DOHH2 (cell line): Measurements from ENCODE around the gene UBE2Q1.

Source experiments
- H3F3A ChIP-seq: fragments of 200-600 bp; sonication (generic), shearing (Covaris generic); 2 replicates; pipeline ENCODE4 v1.6.0; 2016; ENCODE audit warnings: antibody characterized with exemption, mild to moderate bottlenecking; ENCODE audit not compliant: control insufficient read depth, insufficient read depth
- H3K27ac ChIP-seq: fragments of 200-600 bp; sonication (generic); 2 replicates; pipeline ENCODE4 v1.5.1; 2014; ENCODE audit warnings: low read depth, mild to moderate bottlenecking, low read length, moderate library complexity
- H3K27me3 ChIP-seq: fragments of 200-600 bp; sonication (generic); 2 replicates; pipeline ENCODE4 v1.6.1; 2014; ENCODE audit warnings: mild to moderate bottlenecking, low read length, mixed read lengths; ENCODE audit not compliant: control insufficient read depth
- H3K36me3 ChIP-seq: fragments of 200-600 bp; sonication (generic); 2 replicates; pipeline ENCODE4 v1.6.1; 2014; ENCODE audit warnings: mild to moderate bottlenecking, low read length, moderate library complexity, mixed read lengths; ENCODE audit not compliant: control insufficient read depth
- H3K4me1 ChIP-seq: fragments of 200-600 bp; sonication (generic); 2 replicates; pipeline ENCODE4 v1.6.1; 2014; ENCODE audit warnings: mild to moderate bottlenecking, low read length, mixed read lengths; ENCODE audit not compliant: control insufficient read depth
- H3K4me2 ChIP-seq: fragments of 200-600 bp; sonication (generic); 2 replicates; pipeline ENCODE4 v1.6.0; 2014; ENCODE audit warnings: mild to moderate bottlenecking, low read length, moderate library complexity
- H3K4me3 ChIP-seq: fragments of 200-600 bp; sonication (generic); 2 replicates; pipeline ENCODE4 v1.5.1; 2014; ENCODE audit warnings: mild to moderate bottlenecking, low read length, mixed read lengths
- H3K79me2 ChIP-seq: fragments of 200-600 bp; sonication (generic); 2 replicates; pipeline ENCODE4 v1.6.1; 2014; ENCODE audit warnings: mild to moderate bottlenecking, low read length, mixed read lengths; ENCODE audit not compliant: control insufficient read depth
- H3K9me2 ChIP-seq: fragments of 200-600 bp; sonication (generic); replicated peaks from 2 replicates; pipeline ENCODE4 v1.6.1; 2014; ENCODE audit warnings: mild to moderate bottlenecking, low read length, mixed read lengths; ENCODE audit not compliant: control insufficient read depth
- H3K9me3 ChIP-seq: fragments of 200-600 bp; sonication (generic); 2 replicates; pipeline ENCODE4 v1.6.1; 2014; ENCODE audit warnings: antibody characterized with exemption, low read length, mixed read lengths; ENCODE audit not compliant: control insufficient read depth, insufficient read depth
- H4K20me1 ChIP-seq: fragments of 200-600 bp; sonication (generic); 2 replicates; pipeline ENCODE4 v1.6.0; 2014; ENCODE audit warnings: low read depth, mild to moderate bottlenecking, antibody characterized with exemption, low read length, moderate library complexity; ENCODE audit not compliant: control insufficient read depth, insufficient read depth
- EZH2phosphoT487 ChIP-seq: fragments of 200-600 bp; sonication (generic); IDR thresholded peaks from 2 replicates; pipeline ENCODE4 v1.6.1; 2017; ENCODE audit warnings: borderline replicate concordance, mild to moderate bottlenecking, antibody characterized with exemption, low read length, moderate library complexity, mixed read lengths
- TF ChIP-seq, protein P1 (sequence below): fragments of 200-600 bp; sonication (generic); IDR thresholded peaks from one replicate; pipeline ENCODE4 v1.5.1; 2014; ENCODE audit warnings: antibody characterized with exemption, mild to moderate bottlenecking, low read depth, low read length; ENCODE audit not compliant: poor library complexity, severe bottlenecking

The UBE2Q1 gene

DNA sequence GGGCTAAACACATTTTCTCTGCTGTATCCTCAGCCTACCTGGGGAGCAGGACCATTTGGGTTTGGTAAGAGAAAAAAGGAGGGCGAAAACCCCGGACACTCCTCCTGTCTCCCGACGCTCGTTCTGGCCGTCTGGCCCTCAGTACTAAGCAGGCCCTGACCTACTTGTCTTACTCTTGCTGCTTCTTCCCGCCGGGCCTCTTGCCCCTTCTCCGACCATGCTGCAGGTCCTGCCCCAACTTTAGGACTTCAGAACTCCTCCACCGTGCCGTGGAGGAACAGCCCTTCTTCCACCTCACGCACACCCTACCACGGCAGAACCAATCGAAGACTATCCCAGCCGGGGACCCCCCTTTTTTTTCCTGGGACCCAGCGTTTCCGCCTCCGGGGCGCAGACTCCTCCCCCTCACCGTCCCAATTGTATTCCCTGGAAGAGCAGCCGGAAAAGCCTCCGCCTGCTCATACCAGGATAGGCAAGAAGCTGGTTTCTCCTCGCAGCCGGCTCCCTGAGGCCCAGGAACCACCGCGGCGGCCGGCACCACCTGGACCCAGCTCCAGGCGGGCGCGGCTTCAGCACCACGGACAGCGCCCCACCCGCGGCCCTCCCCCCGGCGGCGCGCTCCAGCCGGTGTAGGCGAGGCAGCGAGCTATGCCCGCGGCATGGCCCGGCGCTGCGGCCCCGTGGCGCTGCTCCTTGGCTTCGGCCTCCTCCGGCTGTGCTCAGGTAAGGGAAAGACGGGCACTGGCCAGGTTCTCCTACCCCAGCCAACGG lies 9.1 kb upstream of the UBE2Q1 start, which contains the start of gene CHRNB2:
Gene CHRNB2, plus strand, starts transcription at position 393 of the 771 bp plus-strand sequence. Its CDS starts 267 bp downstream, at position 660.
- Histone ChIP-seq H3F3A (peaks cover 2% of the 10 kb centered on the region; the same call in 1 of the 2 replicates), H3K27me3 (peaks cover 45% of the 10 kb centered on the region), H3K27ac (no peak within 1 kb of the TSS), H3K79me2 (no peaks in the 10 kb centered on the region), H3K9me3 (no peaks in the 10 kb centered on the region), H3K4me1 (peaks cover 15% of the 10 kb centered on the region), H3K9me2 (no peaks in the 10 kb centered on the region), H3K4me3 (no peak within 1 kb of the TSS), H3K36me3 (no peaks in the 10 kb centered on the region), H3K4me2 (peak within 1 kb of the TSS; percentile 44), H4K20me1 (no peaks in the 10 kb centered on the region)
- no peak for TF ChIP-seq EZH2phosphoT487
- TF ChIP-seq, protein P1, sequence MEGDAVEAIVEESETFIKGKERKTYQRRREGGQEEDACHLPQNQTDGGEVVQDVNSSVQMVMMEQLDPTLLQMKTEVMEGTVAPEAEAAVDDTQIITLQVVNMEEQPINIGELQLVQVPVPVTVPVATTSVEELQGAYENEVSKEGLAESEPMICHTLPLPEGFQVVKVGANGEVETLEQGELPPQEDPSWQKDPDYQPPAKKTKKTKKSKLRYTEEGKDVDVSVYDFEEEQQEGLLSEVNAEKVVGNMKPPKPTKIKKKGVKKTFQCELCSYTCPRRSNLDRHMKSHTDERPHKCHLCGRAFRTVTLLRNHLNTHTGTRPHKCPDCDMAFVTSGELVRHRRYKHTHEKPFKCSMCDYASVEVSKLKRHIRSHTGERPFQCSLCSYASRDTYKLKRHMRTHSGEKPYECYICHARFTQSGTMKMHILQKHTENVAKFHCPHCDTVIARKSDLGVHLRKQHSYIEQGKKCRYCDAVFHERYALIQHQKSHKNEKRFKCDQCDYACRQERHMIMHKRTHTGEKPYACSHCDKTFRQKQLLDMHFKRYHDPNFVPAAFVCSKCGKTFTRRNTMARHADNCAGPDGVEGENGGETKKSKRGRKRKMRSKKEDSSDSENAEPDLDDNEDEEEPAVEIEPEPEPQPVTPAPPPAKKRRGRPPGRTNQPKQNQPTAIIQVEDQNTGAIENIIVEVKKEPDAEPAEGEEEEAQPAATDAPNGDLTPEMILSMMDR: no peak

DNA sequence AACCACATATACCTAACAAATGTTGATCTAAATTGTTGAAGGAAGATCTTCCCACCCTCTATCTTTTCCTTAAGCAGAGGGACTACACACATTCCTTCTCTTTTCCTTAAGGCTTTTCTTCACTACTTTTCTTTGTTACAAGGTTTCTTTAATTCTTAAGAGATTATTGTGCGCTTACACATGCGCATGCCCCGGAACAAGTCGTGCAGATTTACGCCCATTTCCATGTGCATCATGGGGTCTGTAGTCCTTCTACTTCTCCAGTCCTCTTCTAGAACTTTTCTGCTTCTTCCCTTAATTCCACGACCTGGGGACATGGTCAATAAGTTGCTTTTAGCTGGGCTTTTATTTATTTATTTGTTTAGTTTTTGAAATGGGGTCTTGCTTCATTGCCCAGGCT lies 7.4 kb upstream of the UBE2Q1 start:
- Histone ChIP-seq H3K4me3 (no peak overlapping the region), H3K27ac (no peak overlapping the region), H4K20me1 (no peaks in the 10 kb centered on the region), H3K36me3 (no peaks in the 10 kb centered on the region), H3K9me3 (no peaks in the 10 kb centered on the region), H3K4me2 (no peak overlapping the region), H3K4me1 (peaks cover 15% of the 10 kb centered on the region), H3K27me3 (peaks cover 45% of the 10 kb centered on the region), H3F3A (peaks cover 4% of the 10 kb centered on the region; the same call in 1 of the 2 replicates), H3K9me2 (no peaks in the 10 kb centered on the region), H3K79me2 (no peaks in the 10 kb centered on the region)
- TF ChIP-seq EZH2phosphoT487: no peak
- TF ChIP-seq, protein P1: no peak

DNA sequence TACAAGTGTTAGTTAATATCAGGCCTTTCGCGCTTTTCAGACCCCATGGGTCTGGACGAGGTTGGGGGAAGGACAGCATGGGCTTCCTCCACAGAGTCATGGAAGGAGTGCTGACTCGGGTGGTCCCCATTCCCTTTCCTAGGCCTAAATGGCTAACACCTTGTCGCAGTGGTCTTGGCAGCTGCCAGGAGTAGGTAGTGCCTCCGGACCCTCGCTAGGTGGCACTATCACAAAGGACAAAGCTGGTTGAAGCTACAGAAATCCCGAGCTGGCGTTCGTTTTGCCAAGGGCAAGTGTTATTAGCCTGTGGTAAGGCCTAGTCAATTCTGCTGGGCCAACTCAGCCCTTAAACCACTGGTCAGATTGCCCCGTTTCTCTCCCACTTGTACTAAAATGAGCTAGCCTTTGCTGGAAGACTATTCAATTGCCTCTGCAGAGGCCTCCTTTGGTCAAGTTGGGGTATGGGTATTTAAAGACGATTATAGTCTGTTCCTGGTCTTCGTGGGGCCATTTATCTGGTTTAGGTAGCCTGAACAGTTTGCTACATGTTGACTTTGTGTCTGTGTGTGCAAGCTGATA lies 1.1 kb upstream of the UBE2Q1 start:
- no peaks in the 10 kb centered on the region for H3K27me3 ChIP-seq
- peak overlapping the region; percentile 76 for H3K27ac ChIP-seq
- H3K9me3 ChIP-seq: no peaks in the 10 kb centered on the region
- peaks cover 33% of the 10 kb centered on the region for H3K4me1 ChIP-seq
- peaks cover 42% of the 10 kb centered on the region for H3K79me2 ChIP-seq
- peaks cover 35% of the 10 kb centered on the region for H3K36me3 ChIP-seq
- peak overlapping the region; percentile 98 for H3K4me3 ChIP-seq
- H3F3A ChIP-seq: peaks cover 4% of the 10 kb centered on the region; the same call in 1 of the 2 replicates
- no peaks in the 10 kb centered on the region for H3K9me2 ChIP-seq
- peak overlapping the region; percentile 100 for H3K4me2 ChIP-seq
- no peak for TF ChIP-seq EZH2phosphoT487
- TF ChIP-seq, protein P1: peak; percentile 98
- H4K20me1 ChIP-seq: peaks cover 11% of the 10 kb centered on the region; the same call in 1 of the 2 replicates
